ENCODE measurements around the gene PXDC1. TPM values are rescaled to one million over a fixed set of nuclear protein-coding genes. Genes with fewer than 3 reads are reported as not detected.
"Not testable (repeated sequence)": the region's sequence is repeated elsewhere in the genome, so short reads cannot be mapped to it uniquely, and the experiment has no call there.

Gene PXDC1
- total RNA-seq, 4 donors from 2014 or later = 8.8 to 47.1 (median 19.6) TPM

GRCh38 chr6:3693831-3694230 lies 57.7 kb downstream of the PXDC1 start:
- H3K27ac ChIP-seq = no peak overlapping the region
- DNase-seq = no peak
- no peaks in the 10 kb centered on the region for H3K9me3 ChIP-seq
- TF ChIP-seq POLR2A (IDR thresholded peaks at IDR 0.05) (no peak), CTCF (IDR thresholded peaks at IDR 0.05 in 4 of 5, conservative IDR thresholded peaks at IDR 0.05 in 1 of 5) (no peak)
- H3K36me3 ChIP-seq = no peaks in the 10 kb centered on the region
- H3K4me3 ChIP-seq = no peak overlapping the region
- ATAC-seq = no peak
- intact Hi-C loops (cut with DNase I; ENCODE audit: low total_unique reads) (no loop called here), in situ Hi-C loops (cut with MboI; ENCODE audit: low sequenced_read_pairs in 4 of 4) (no loop called here)
- no peaks in the 10 kb centered on the region for H3K27me3 ChIP-seq
- no peaks in the 10 kb centered on the region for H3K4me1 ChIP-seq

- Histone ChIP-seq H3K27me3 (no peaks in the 10 kb centered on the region), H3K36me3 (no peaks in the 10 kb centered on the region), H3K4me3 (no peak overlapping the region), H3K9me3 (no peaks in the 10 kb centered on the region), H3K4me1 (no peaks in the 10 kb centered on the region), H3K27ac (no peak overlapping the region)
- TF ChIP-seq CTCF (IDR thresholded peaks at IDR 0.05 in 4 of 5, conservative IDR thresholded peaks at IDR 0.05 in 1 of 5) = no peak
- TF ChIP-seq POLR2A (IDR thresholded peaks at IDR 0.05) = no peak
- no peak for ATAC-seq
- intact Hi-C loops (cut with DNase I; ENCODE audit: low total_unique reads) = no loop called here
- in situ Hi-C loops (cut with MboI; ENCODE audit: low sequenced_read_pairs in 4 of 4) = no loop called here
- no peak for DNase-seq
These were observed 61.0 kb downstream of the PXDC1 start for GRCh38 chr6:3690506-3690905.

GRCh38 chr6:3687847-3688246 lies 63.7 kb downstream of the PXDC1 start:
- ATAC-seq (no peak), DNase-seq (no peak)
- no peak overlapping the region for H3K4me3 ChIP-seq
- no peaks in the 10 kb centered on the region for H3K4me1 ChIP-seq
- TF ChIP-seq POLR2A (IDR thresholded peaks at IDR 0.05) (no peak), CTCF (IDR thresholded peaks at IDR 0.05 in 4 of 5, conservative IDR thresholded peaks at IDR 0.05 in 1 of 5) (no peak)
- intact Hi-C loops (cut with DNase I; ENCODE audit: low total_unique reads) (no loop called here), in situ Hi-C loops (cut with MboI; ENCODE audit: low sequenced_read_pairs in 4 of 4) (no loop called here)
- no peaks in the 10 kb centered on the region for H3K27me3 ChIP-seq
- H3K9me3 ChIP-seq = no peaks in the 10 kb centered on the region
- no peaks in the 10 kb centered on the region for H3K36me3 ChIP-seq
- H3K27ac ChIP-seq = no peak overlapping the region

- Histone ChIP-seq H3K4me1 (no peaks in the 10 kb centered on the region), H3K9me3 (no peaks in the 10 kb centered on the region), H3K27ac (no peak overlapping the region), H3K27me3 (no peaks in the 10 kb centered on the region), H3K4me3 (no peak overlapping the region), H3K36me3 (no peaks in the 10 kb centered on the region)
- in situ Hi-C loops (cut with MboI; ENCODE audit: low sequenced_read_pairs in 4 of 4) (no loop called here), intact Hi-C loops (cut with DNase I; ENCODE audit: low total_unique reads) (no loop called here)
- ATAC-seq (no peak), DNase-seq (no peak)
- no peak for TF ChIP-seq CTCF (IDR thresholded peaks at IDR 0.05 in 4 of 5, conservative IDR thresholded peaks at IDR 0.05 in 1 of 5)
- TF ChIP-seq POLR2A (IDR thresholded peaks at IDR 0.05) = no peak
These were observed 68.2 kb downstream of the PXDC1 start for GRCh38 chr6:3683331-3683730.

- intact Hi-C loops (cut with DNase I; ENCODE audit: low total_unique reads) (no loop called here), in situ Hi-C loops (cut with MboI; ENCODE audit: low sequenced_read_pairs in 4 of 4) (no loop called here)
- Histone ChIP-seq H3K4me1 (no peaks in the 10 kb centered on the region), H3K4me3 (no peak overlapping the region), H3K27me3 (no peaks in the 10 kb centered on the region), H3K27ac (no peak overlapping the region), H3K36me3 (no peaks in the 10 kb centered on the region), H3K9me3 (no peaks in the 10 kb centered on the region)
- TF ChIP-seq POLR2A (IDR thresholded peaks at IDR 0.05) (no peak), CTCF (IDR thresholded peaks at IDR 0.05 in 4 of 5, conservative IDR thresholded peaks at IDR 0.05 in 1 of 5) (no peak)
- no peak for DNase-seq
- ATAC-seq = no peak
These were observed 72.6 kb downstream of the PXDC1 start for GRCh38 chr6:3678946-3679345.

- H3K27me3 ChIP-seq; H3K4me1 ChIP-seq; H3K36me3 ChIP-seq; H3K27ac ChIP-seq; ATAC-seq; H3K9me3 ChIP-seq; DNase-seq; in situ Hi-C loops (cut with MboI; ENCODE audit: low sequenced_read_pairs in 4 of 4); H3K4me3 ChIP-seq; intact Hi-C loops (cut with DNase I; ENCODE audit: low total_unique reads): not testable (repeated sequence)
These were observed 73.8 kb downstream of the PXDC1 start for GRCh38 chr6:3677751-3678150.

- H3K4me1 ChIP-seq; H3K9me3 ChIP-seq; intact Hi-C loops (cut with DNase I; ENCODE audit: low total_unique reads); H3K4me3 ChIP-seq; ATAC-seq; H3K27ac ChIP-seq; DNase-seq; H3K36me3 ChIP-seq; H3K27me3 ChIP-seq; in situ Hi-C loops (cut with MboI; ENCODE audit: low sequenced_read_pairs in 4 of 4): not testable (repeated sequence)
These were observed 74.2 kb downstream of the PXDC1 start for GRCh38 chr6:3677351-3677750.

Measured in gastrocnemius medialis (tissue), 4 donors.